GM15510 (cell line): ENCODE measurements around the gene SNRNP27.
A peak's percentile ranks its signal among the peaks of the same experiment; 100 is the strongest.

Experiments used
- POLR2A ChIP-seq: IDR thresholded peaks from 3 replicates; pipeline ENCODE4 v1.6.1; 2011; ENCODE audit warnings: borderline replicate concordance; ENCODE audit not compliant: insufficient read length; ENCODE audit errors: extremely low read depth

Gene SNRNP27

GRCh38 chr2:69911985-69912563, 18.3 kb downstream of the SNRNP27 start:
- TF ChIP-seq POLR2A: no peak

GRCh38 chr2:69914164-69914949, 20.6 kb downstream of the SNRNP27 start:
- peak; percentile 81 for TF ChIP-seq POLR2A

GRCh38 chr2:69914950-69915945, 21.5 kb downstream of the SNRNP27 start, which contains the start of gene MXD1:
TSS of gene MXD1 (plus strand) at chr2:69915109. CDS start at chr2:69915331, 222 bp downstream.
- TF ChIP-seq POLR2A: peak; percentile 78

GRCh38 chr2:69916106-69916505, 22.4 kb downstream of the SNRNP27 start:
- TF ChIP-seq POLR2A: no peak

- no peak for TF ChIP-seq POLR2A
These were observed 24.1 kb downstream of the SNRNP27 start for GRCh38 chr2:69917852-69918251.

- no peak for TF ChIP-seq POLR2A
These were observed 24.6 kb downstream of the SNRNP27 start for GRCh38 chr2:69918401-69918800.

- no peak for TF ChIP-seq POLR2A
These were observed 29.4 kb downstream of the SNRNP27 start for GRCh38 chr2:69923116-69923515.

GRCh38 chr2:69926849-69927515, 33.2 kb downstream of the SNRNP27 start:
- no peak for TF ChIP-seq POLR2A

- no peak for TF ChIP-seq POLR2A
These were observed 38.3 kb downstream of the SNRNP27 start for GRCh38 chr2:69931832-69932595.

GRCh38 chr2:69932596-69932922, 38.8 kb downstream of the SNRNP27 start:
- no peak for TF ChIP-seq POLR2A

GRCh38 chr2:69933254-69933828, 39.6 kb downstream of the SNRNP27 start:
- TF ChIP-seq POLR2A: no peak

- no peak for TF ChIP-seq POLR2A
These were observed 40.3 kb downstream of the SNRNP27 start for GRCh38 chr2:69933839-69934613.

- TF ChIP-seq POLR2A: no peak
These were observed 40.8 kb downstream of the SNRNP27 start for GRCh38 chr2:69934614-69934908.
